Activated naive CD4-positive, alpha-beta T cell treated with anti-CD3 and anti-CD28 coated beads for 36 hours (primary cell): ENCODE measurements around the gene RAMP1. TPM values are rescaled to one million over a fixed set of nuclear protein-coding genes. Genes with fewer than 3 reads are reported as not detected.

Experiments
- CTCF ChIA-PET: fragments of 350-600 bp; sonication (Branson Sonifier 250); formaldehyde crosslinking; loops from one replicate; lab custom pipeline; 2021; ENCODE audit warnings: antibody characterized with exemption; lab: Charles Lee
- DNase-seq: peaks from one replicate; pipeline ENCODE4 v3.0.0-alpha.2; 2020
- H3K27ac Mint-ChIP-seq: one replicate; pipeline ENCODE4 v1.8.0; 2021; ENCODE audit warnings: mild to moderate bottlenecking, mixed read lengths
- H3K27me3 Mint-ChIP-seq: one replicate; pipeline ENCODE4 v1.8.0; 2021; ENCODE audit warnings: low read depth, mixed read lengths
- H3K36me3 Mint-ChIP-seq: one replicate; pipeline ENCODE4 v1.8.0; 2021; ENCODE audit warnings: low read depth, mixed read lengths
- H3K4me1 Mint-ChIP-seq: one replicate; pipeline ENCODE4 v1.8.0; 2021; ENCODE audit warnings: low read depth, mixed read lengths
- H3K4me3 Mint-ChIP-seq: one replicate; pipeline ENCODE4 v1.8.0; 2021; ENCODE audit warnings: mild to moderate bottlenecking, moderate library complexity, mixed read lengths
- H3K9me3 Mint-ChIP-seq: one replicate; pipeline ENCODE4 v1.8.0; 2021; ENCODE audit warnings: mixed read lengths
- intact Hi-C: fragments of 100-400 bp; cut with micrococcal nuclease; formaldehyde crosslinking; loops from one replicate; pipeline ENCODE4 v1.15.1; 2023
- total RNA-seq, 2 experiments: library from RNA; stranded (reverse); gene quantifications; one replicate each; pipeline ENCODE4 v1.2.3, GENCODE V29; 2021

The RAMP1 gene
- total RNA-seq, 2 experiments from 2014 or later, result 0.62 to 0.69 TPM

- DNase-seq, result no peak
- CTCF ChIA-PET, result no interaction called here
- Mint-ChIP-seq H3K4me1 (peaks cover 6% of the 10 kb centered on the region), H3K36me3 (no peaks in the 10 kb centered on the region), H3K9me3 (peaks cover 13% of the 10 kb centered on the region), H3K4me3 (no peak overlapping the region), H3K27ac (no peak overlapping the region), H3K27me3 (peaks cover 2% of the 10 kb centered on the region)
- intact Hi-C loops, result no loop called here
These were observed 102.2 kb downstream of the RAMP1 start for GRCh38 chr2:237961637-237962036.

Other genes starting within 250 kb of the RAMP1 start
- gene LRRFIP1, start 232.0 kb upstream of the RAMP1 start, total RNA-seq, result 100 to 1,000 TPM; 154 to 155 TPM
- gene RBM44, start 60.8 kb upstream of the RAMP1 start, total RNA-seq, result under 1 TPM; 0.52 to 0.84 TPM
- 10 to 100 TPM; 43.4 to 45.5 TPM for gene UBE2F, start 107.4 kb downstream of the RAMP1 start, total RNA-seq
- gene SCLY, start 201.4 kb downstream of the RAMP1 start, total RNA-seq, result 10 to 100 TPM; 46.4 to 46.7 TPM
- under 1 TPM; 0.05 to 0.15 TPM for gene ESPNL, start 240.7 kb downstream of the RAMP1 start, total RNA-seq